Spleen (tissue), 7 donors: ENCODE measurements around the gene EPHA4.

Experiments
- POLR2A ChIP-seq, 3 donors: fragments of 450-650 bp; IDR thresholded peaks; one replicate each; pipeline ENCODE4 v1.5.1; 2017; ENCODE audit warnings: antibody characterized with exemption in 3 of 3, mild to moderate bottlenecking in 1 of 3
- TF ChIP-seq, protein P1 (sequence below), 11 experiments: fragments of 200-600 bp in 7 of 11; fragments of 450-650 bp in 4 of 11; sonication (generic) in 4 of 11; IDR thresholded peaks in 8 of 11; conservative IDR thresholded peaks in 3 of 11; 1 replicate in 7 of 11; 2 replicates in 4 of 11; pipeline versions ENCODE4 v1.4.0 to v1.8.0; 2016 to 2021; ENCODE audit warnings: antibody characterized with exemption in 11 of 11, inconsistent platforms in 4 of 11, mild to moderate bottlenecking in 1 of 11
- donor health status: DM: no; HTN: no; CAD: no; lungs with moderate emphysema.
- donor health status: DM: no; HTN: no; CAD: no.
- donor health status: DM: no; HTN: no; CAD: no.

- TF ChIP-seq, protein P1, sequence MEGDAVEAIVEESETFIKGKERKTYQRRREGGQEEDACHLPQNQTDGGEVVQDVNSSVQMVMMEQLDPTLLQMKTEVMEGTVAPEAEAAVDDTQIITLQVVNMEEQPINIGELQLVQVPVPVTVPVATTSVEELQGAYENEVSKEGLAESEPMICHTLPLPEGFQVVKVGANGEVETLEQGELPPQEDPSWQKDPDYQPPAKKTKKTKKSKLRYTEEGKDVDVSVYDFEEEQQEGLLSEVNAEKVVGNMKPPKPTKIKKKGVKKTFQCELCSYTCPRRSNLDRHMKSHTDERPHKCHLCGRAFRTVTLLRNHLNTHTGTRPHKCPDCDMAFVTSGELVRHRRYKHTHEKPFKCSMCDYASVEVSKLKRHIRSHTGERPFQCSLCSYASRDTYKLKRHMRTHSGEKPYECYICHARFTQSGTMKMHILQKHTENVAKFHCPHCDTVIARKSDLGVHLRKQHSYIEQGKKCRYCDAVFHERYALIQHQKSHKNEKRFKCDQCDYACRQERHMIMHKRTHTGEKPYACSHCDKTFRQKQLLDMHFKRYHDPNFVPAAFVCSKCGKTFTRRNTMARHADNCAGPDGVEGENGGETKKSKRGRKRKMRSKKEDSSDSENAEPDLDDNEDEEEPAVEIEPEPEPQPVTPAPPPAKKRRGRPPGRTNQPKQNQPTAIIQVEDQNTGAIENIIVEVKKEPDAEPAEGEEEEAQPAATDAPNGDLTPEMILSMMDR (IDR thresholded peaks at IDR 0.05 in 8 of 11, conservative IDR thresholded peaks at IDR 0.05 in 3 of 11) = no peak
- no peak for TF ChIP-seq POLR2A (IDR thresholded peaks at IDR 0.05)
Measured at GRCh38 chr2:221434142-221434541, 138.0 kb downstream of the EPHA4 start.
